GM21786 (cell line): ENCODE data around the gene SULT4A1.

Source experiments
- ATAC-seq: cut with Tn5 transposase; IDR thresholded peaks from one replicate; pipeline ENCODE4 v1.9.1; 2021; ENCODE audit not compliant: unreplicated experiment

The SULT4A1 gene

GRCh38 chr22:43829904-43830851, 32.1 kb downstream of the SULT4A1 start:
- ATAC-seq: no peak

GRCh38 chr22:43828998-43829782, 33.1 kb downstream of the SULT4A1 start:
- no peak for ATAC-seq

GRCh38 chr22:43828725-43828997, 33.7 kb downstream of the SULT4A1 start:
- ATAC-seq: no peak

- no peak for ATAC-seq
Measured at GRCh38 chr22:43827926-43828724, 34.2 kb downstream of the SULT4A1 start.

DNA sequence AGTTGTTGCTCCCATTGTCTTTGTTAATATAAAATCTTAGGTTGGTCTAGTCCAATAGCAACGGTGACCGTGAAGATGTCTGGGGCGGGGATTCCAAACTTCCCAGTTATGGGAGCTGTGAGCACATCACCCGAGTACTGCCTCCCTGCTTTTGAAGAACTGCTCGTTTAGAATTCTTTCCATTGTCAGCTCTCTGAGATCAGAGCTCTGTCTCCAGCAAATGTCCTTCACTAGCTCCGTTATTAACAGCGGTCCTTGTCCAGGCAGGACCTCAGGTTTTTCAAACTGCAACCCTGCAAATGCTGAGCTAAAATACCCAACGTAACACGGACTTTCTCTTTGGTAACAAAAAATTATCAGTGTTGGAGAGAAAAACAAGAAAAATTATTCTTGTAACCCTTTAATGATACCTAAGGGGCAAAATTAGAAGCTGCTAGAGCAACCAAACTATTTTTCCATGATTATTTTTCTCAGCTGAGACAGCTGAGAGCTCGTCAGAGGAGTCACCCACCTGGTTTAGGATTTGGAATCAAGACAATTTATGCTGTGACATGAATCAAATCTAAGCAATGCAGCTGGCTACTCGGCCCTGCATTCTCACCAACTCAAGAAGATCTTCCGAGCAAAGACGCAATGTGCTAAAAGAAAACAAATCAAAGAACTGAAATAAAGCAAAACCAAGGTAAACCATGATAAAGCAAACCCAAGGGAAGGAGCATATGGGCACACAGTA, 35.1 kb downstream of the SULT4A1 start:
- ATAC-seq: no peak

DNA sequence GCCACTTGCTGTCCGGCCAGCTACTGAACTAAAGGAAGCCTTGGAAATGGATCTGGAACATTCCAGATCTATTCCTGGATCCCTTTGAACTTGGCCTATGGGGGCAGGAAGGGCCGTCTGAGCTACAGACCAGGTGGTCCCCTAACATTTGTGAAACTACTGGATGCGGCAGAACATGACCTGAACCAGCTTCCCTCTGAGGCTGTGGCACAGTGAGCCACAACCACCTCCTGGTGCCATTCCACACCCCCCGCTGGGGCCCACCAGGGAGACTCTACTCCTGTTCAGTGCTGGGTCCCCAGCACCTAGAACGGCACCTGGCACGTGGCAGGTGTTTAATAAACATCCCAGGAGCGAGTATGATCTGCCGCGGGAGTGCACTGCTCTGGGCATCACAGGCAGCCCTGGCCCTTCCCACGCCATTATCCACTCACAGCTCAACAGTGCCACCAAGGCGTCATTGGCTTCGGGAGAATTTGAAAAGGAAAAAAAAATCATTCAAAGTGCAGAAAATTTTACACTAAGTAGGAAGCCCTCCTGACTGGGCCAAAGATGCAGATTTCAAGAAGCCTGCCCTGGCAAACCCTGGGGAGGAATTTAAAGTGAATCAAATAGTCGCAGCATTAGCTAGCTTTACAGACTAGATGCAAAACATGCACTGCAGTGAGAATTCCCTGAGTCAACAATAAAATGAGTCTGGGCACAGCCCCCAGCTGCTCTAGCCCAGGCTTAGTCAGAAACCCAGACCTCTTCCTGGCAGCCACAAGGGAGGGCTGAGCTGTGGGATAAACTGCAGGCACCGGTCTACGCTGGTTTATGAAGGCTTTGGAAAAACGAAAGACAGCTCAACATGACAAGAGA, 35.9 kb downstream of the SULT4A1 start:
- no peak for ATAC-seq

- no peak for ATAC-seq
Measured at GRCh38 chr22:43825651-43826050, 36.7 kb downstream of the SULT4A1 start.

DNA sequence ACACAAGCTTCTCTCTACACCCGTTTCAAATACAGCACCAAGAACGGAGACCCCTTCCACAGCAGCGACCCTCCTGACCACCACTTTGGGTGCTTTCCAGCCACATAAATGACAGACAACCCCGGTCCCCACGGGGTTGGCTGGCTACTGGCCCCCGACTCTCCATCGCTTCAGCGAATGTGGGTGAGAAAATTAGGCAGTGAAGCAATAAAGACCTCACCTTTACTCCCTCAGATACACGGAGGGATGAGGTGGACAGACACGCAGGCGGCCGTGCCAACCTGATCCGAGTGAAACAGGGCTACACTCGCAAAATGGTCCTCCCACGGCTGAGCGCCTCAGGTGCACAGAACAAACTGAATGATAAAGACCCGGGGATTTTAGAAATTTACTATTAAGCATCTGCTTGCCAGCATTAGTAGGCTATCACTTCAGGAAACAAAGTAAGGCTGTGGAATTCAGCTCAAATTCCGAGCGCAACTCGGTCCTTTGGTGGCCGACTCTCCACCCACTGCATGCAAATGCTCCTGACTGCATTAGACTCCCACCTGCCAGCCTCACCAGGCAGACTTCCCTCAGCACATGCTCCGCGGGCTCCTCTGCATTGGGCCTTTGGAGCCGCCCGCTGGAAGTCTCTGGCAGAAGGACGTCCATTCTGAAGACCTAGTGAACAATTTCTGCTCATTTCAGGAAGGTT, 37.4 kb downstream of the SULT4A1 start:
- ATAC-seq: no peak

GRCh38 chr22:43823911-43824665, 38.2 kb downstream of the SULT4A1 start:
- no peak for ATAC-seq

- ATAC-seq: no peak
Measured at GRCh38 chr22:43823353-43823908, 38.9 kb downstream of the SULT4A1 start.

DNA sequence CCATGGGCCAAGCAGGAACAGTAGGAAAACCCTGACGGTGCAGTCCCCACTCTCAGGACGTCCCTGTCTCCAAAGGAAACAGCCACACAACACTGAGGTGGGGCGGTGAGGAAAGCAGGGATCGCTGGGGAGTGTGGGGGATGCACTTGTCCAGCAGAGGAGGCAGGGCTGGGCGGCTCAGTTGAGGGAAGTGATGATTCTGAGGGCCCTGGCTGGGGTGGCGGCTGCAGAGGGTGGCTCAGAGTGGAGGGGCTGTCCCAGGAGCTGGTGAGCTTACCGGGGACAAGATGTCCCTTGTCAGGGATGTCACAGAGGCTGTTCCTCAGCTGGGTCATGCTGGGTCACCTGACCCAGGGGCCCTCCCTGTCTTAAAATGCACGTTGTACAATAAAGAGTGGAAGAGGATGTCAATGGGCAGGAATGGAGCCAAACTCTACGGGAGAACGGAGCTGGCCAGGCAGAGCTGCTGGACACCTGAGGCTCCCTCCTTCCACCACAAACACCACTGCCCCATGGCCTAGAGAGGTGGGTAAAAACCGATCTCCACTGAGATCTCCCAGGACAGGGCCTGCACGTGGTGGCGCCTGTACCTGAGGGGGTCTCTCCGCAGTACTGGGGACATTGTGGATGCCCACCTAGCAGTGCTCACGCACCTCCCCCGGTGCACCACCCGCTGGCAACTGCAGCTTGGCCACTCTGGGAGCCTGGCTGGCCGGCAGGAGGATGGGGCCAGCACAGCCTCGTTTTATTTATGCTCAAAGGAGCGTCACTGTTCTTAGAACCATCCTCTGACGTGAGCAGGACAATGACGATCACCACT, 40.5 kb downstream of the SULT4A1 start:
- no peak for ATAC-seq

- ATAC-seq: no peak
Measured at GRCh38 chr22:43820651-43821305, 41.5 kb downstream of the SULT4A1 start.

DNA sequence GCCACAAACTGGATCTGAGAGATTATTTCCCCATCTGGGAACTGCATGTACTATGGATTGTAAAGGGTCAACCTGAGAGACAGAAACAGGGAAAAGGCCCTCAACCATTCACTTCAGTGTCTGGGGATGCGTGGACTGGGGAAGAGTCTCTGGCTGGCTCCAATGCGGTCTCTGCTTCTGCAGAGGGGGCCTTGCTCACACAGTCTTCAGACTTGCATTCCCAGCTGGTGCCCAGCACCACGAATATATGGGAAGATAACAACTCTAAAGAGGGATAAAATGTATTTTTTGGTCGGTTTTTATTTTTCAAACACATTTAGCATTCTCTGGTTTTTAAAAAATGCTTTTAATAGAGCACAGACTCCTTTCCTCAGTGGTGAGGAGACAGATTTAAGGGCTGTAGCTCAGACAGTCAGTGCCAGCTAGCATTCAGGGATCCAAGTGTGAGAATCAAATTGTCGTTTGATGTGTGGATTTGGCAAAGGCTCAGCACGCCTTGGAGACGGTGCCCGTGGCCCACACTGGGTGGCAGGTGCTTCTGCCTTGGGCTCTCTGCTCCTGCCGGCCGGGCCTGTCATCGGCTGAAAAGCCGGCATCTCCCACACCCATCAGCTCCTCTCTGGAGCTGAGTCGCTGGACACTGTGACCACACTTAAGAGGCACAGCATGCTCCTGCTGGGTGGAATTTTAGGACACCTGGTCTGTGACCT, 42.2 kb downstream of the SULT4A1 start:
- no peak for ATAC-seq

DNA sequence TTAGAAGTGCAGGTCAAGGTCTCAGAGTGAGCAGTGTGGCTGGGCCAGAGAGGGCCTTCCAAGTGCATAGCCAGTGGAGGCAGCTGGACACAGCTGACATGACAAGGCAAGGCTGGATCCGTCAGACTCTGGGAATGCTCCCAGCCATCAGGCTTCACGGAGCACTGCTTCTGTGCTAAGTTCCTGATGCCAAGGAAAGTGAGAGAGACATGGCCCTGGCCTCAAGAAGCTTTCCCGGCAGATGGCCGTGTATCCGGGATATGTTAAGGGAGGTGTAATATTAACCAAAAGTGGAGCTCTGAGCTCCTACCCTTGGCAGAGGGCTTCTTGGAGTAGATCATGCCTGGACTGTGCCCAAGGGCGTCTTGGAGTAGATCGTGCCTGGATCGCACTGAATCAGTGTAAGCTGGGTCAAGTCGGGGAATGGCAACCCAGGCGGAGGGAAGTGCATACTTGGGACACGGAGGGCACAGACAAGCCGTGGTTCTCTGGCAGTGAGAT, 42.8 kb downstream of the SULT4A1 start:
- ATAC-seq: no peak

- no peak for ATAC-seq
Measured at GRCh38 chr22:43818981-43819380, 43.3 kb downstream of the SULT4A1 start.

DNA sequence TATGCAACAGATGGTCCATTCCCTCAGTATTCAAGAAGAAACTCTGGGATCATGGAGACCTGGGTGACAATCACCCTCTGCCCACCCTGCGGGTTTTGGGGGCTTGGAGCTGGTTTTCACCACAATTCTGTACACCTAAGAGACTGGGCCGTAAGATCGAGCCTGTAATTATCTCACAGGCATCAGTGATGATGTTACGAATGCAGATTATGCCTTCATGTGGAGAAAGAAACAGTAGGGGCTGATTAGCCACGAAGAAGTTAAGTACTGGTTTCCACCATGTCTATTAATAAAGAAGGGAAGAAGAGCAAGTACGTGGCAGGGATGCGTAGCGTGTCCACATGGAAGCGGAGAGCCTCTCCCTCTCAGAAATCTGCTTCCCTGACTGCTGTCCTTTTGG, 44.9 kb downstream of the SULT4A1 start:
- ATAC-seq: no peak
